ENCODE data around the gene MYOM1. TPM values are rescaled to one million over a fixed set of nuclear protein-coding genes. Genes with fewer than 3 reads are reported as not detected.

MYOM1 gene
- total and polyA plus RNA-seq, 4 donors: 15.8 to 63.8 (median 26.4) TPM

DNA sequence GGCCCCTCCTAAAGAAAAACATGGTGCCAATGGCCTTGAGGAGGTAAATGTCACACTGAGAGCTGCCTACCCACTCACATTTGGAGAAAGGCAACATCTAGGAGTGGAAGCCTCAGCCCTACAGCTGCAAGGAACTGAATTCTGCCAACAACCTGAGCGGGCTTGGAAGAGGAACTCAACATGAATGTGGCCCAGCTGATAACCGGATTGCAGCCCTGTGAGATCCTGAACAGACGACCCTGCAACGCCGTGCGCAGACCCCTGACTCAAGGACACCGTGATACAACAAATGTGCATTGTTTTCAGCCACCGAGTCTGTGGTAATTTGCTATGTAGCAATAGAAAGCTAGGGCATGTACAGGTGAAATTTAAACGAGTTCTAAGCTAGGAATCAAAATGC is 99.4 kb downstream of the MYOM1 start:
- DNase-seq (no peak), ATAC-seq (ENCODE audit: low FRiP score) (no peak)
- Histone ChIP-seq H3K4me1 (ENCODE audit: control insufficient read depth in 1 of 2, insufficient read depth in 2 of 2, low read length in 2 of 2) (no peaks in the 10 kb centered on the region), H3K4me3 (ENCODE audit: low read length in 2 of 2) (no peak overlapping the region), H3K27ac (ENCODE audit: low read depth in 1 of 2, low read length in 2 of 2) (no peak overlapping the region), H3K27me3 (ENCODE audit: control insufficient read depth in 1 of 2, insufficient read depth in 2 of 2, low read length in 1 of 2) (no peaks in the 10 kb centered on the region), H3K9me3 (ENCODE audit: control insufficient read depth, low read length) (no peaks in the 10 kb centered on the region), H3K36me3 (ENCODE audit: control insufficient read depth in 1 of 2, insufficient read depth in 2 of 2, low read length in 1 of 2) (peaks cover 7 to 18% of the 10 kb centered on the region in 2 donors)
- intact Hi-C loops (cut with DNase I): loop anchor here in 1 of 2 donors (10.0 kb wide), 1 partner anchor 46 kb away; no protein-coding TSS in a partner anchor
- 79 to 85% methylated on average over 9 of the region's 9 CpGs for WGBS, 2 donors

GRCh38 chr18:3119401-3120341 is 100.1 kb downstream of the MYOM1 start:
- 95 to 96% methylated on average over 12 of the region's 12 CpGs for WGBS, 2 donors
- Histone ChIP-seq H3K36me3 (ENCODE audit: control insufficient read depth in 1 of 2, insufficient read depth in 2 of 2, low read length in 1 of 2) (peaks cover 7 to 16% of the 10 kb centered on the region in 2 donors), H3K27me3 (ENCODE audit: control insufficient read depth in 1 of 2, insufficient read depth in 2 of 2, low read length in 1 of 2) (no peaks in the 10 kb centered on the region), H3K9me3 (ENCODE audit: control insufficient read depth, low read length) (no peaks in the 10 kb centered on the region), H3K4me1 (ENCODE audit: control insufficient read depth in 1 of 2, insufficient read depth in 2 of 2, low read length in 2 of 2) (no peaks in the 10 kb centered on the region), H3K27ac (ENCODE audit: low read depth in 1 of 2, low read length in 2 of 2) (no peak overlapping the region), H3K4me3 (ENCODE audit: low read length in 2 of 2) (no peak overlapping the region)
- DNase-seq (no peak), ATAC-seq (ENCODE audit: low FRiP score) (no peak)
- intact Hi-C loops (cut with DNase I): loop anchor here in 1 of 2 donors (10.0 kb wide), 1 partner anchor 45 kb away; no protein-coding TSS in a partner anchor

DNA sequence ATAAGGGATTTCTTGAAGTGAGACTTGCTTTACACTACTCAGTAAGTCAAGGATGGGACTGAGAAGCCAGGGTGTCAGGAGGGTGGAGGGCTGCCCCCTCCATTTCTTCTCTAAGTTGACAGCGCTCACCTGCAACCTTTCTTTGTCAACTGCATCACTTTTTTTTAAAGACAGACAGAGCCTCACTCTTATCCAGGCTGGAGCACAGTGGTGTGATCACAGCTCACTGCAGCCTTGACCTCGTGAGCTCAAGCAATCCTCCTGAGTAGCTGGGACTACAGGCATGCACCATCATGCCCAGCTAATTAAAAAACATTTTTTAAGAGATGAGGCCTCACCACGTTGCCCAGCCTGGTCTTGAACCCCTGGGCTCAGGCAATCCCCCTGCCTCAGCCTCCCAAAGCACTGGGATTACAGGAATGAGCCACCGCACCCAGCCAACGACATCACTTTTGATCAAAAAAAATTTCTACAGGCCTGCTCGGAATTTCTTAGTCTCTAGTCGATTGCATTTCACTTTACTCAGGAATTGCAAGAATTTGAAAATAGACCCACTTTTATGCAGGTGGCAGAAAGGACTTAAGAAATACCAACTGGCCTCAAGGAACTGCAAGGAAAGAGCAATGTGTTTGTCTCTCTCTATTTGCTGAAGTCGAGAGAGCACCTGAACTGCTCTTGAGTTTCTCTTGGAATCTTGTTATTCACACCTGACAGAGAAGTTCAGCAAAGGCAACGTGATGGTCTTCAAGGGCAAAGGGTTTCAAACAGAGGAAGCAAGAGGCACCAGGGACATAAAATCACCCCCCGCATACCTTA is 101.4 kb downstream of the MYOM1 start:
- WGBS, 2 donors: 82 to 83% methylated on average over 10 of the region's 10 CpGs
- Histone ChIP-seq H3K4me1 (ENCODE audit: control insufficient read depth in 1 of 2, insufficient read depth in 2 of 2, low read length in 2 of 2) (no peaks in the 10 kb centered on the region), H3K27ac (ENCODE audit: low read depth in 1 of 2, low read length in 2 of 2) (no peak overlapping the region), H3K36me3 (ENCODE audit: control insufficient read depth in 1 of 2, insufficient read depth in 2 of 2, low read length in 1 of 2) (peaks cover 7 to 15% of the 10 kb centered on the region in 2 donors), H3K4me3 (ENCODE audit: low read length in 2 of 2) (no peak overlapping the region), H3K27me3 (ENCODE audit: control insufficient read depth in 1 of 2, insufficient read depth in 2 of 2, low read length in 1 of 2) (no peaks in the 10 kb centered on the region), H3K9me3 (ENCODE audit: control insufficient read depth, low read length) (no peaks in the 10 kb centered on the region)
- intact Hi-C loops (cut with DNase I): no loop called here
- no peak for ATAC-seq (ENCODE audit: low FRiP score)
- no peak for DNase-seq

DNA sequence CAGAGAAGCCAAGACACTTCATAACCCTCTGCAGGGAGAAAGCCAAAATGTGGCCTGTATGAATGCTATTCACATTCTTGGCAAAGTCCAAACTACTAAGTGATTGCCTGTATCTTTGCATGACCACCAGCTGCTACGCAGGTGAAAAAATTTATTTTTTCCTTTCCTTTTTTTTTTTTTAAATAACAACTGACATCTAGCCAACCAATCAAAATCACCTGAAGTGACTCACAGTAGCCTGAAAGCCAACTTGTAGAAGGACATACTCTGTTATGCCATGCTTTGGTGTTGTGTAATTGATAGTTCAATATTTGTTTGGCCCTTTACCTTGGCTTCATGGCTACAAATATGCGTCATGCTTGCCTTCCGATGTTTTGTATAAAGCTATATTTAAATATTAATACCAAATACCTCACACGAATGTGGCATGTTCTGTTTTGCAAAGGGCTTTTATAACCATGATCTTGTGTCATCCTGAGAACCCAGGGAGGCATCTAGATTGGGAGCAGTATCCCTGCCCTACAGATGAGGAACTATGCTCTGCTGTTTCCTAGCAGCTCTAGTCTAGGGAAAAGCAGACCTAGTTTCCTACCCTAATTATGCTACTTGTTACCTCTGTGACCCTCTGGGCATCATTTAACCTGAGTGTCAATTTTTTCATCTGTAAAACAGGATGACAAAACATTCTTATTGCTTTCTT is 102.1 kb downstream of the MYOM1 start:
- H3K27me3 ChIP-seq (ENCODE audit: control insufficient read depth in 1 of 2, insufficient read depth in 2 of 2, low read length in 1 of 2): no peaks in the 10 kb centered on the region
- no peaks in the 10 kb centered on the region for H3K4me1 ChIP-seq (ENCODE audit: control insufficient read depth in 1 of 2, insufficient read depth in 2 of 2, low read length in 2 of 2)
- intact Hi-C loops (cut with DNase I): no loop called here
- no peak overlapping the region for H3K27ac ChIP-seq (ENCODE audit: low read depth in 1 of 2, low read length in 2 of 2)
- DNase-seq (no peak), ATAC-seq (ENCODE audit: low FRiP score) (no peak)
- 86 to 87% methylated on average over 4 of the region's 4 CpGs for WGBS, 2 donors
- no peaks in the 10 kb centered on the region for H3K9me3 ChIP-seq (ENCODE audit: control insufficient read depth, low read length)
- no peak overlapping the region for H3K4me3 ChIP-seq (ENCODE audit: low read length in 2 of 2)
- peaks cover 7 to 15% of the 10 kb centered on the region in 2 donors for H3K36me3 ChIP-seq (ENCODE audit: control insufficient read depth in 1 of 2, insufficient read depth in 2 of 2, low read length in 1 of 2)

- intact Hi-C loops (cut with DNase I): no loop called here
- ATAC-seq (ENCODE audit: low FRiP score): no peak
- no peak overlapping the region for H3K27ac ChIP-seq (ENCODE audit: low read depth in 1 of 2, low read length in 2 of 2)
- no peaks in the 10 kb centered on the region for H3K4me1 ChIP-seq (ENCODE audit: control insufficient read depth in 1 of 2, insufficient read depth in 2 of 2, low read length in 2 of 2)
- DNase-seq: no peak
- H3K9me3 ChIP-seq (ENCODE audit: control insufficient read depth, low read length): no peaks in the 10 kb centered on the region
- peaks cover 7 to 15% of the 10 kb centered on the region in 2 donors for H3K36me3 ChIP-seq (ENCODE audit: control insufficient read depth in 1 of 2, insufficient read depth in 2 of 2, low read length in 1 of 2)
- 89 to 90% methylated on average over 7 of the region's 7 CpGs for WGBS, 2 donors
- no peaks in the 10 kb centered on the region for H3K27me3 ChIP-seq (ENCODE audit: control insufficient read depth in 1 of 2, insufficient read depth in 2 of 2, low read length in 1 of 2)
- H3K4me3 ChIP-seq (ENCODE audit: low read length in 2 of 2): no peak overlapping the region
Measured at GRCh38 chr18:3115447-3116030, 104.2 kb downstream of the MYOM1 start.

- Histone ChIP-seq H3K27ac (ENCODE audit: low read depth in 1 of 2, low read length in 2 of 2) (no peak overlapping the region), H3K36me3 (ENCODE audit: control insufficient read depth in 1 of 2, insufficient read depth in 2 of 2, low read length in 1 of 2) (peaks cover 5 to 15% of the 10 kb centered on the region in 2 donors), H3K27me3 (ENCODE audit: control insufficient read depth in 1 of 2, insufficient read depth in 2 of 2, low read length in 1 of 2) (no peaks in the 10 kb centered on the region), H3K9me3 (ENCODE audit: control insufficient read depth, low read length) (no peaks in the 10 kb centered on the region), H3K4me1 (ENCODE audit: control insufficient read depth in 1 of 2, insufficient read depth in 2 of 2, low read length in 2 of 2) (no peaks in the 10 kb centered on the region), H3K4me3 (ENCODE audit: low read length in 2 of 2) (no peak overlapping the region)
- intact Hi-C loops (cut with DNase I): no loop called here
- ATAC-seq (ENCODE audit: low FRiP score): no peak
- 61 to 68% methylated on average over 3 of the region's 3 CpGs for WGBS, 2 donors
- DNase-seq: no peak
Measured at GRCh38 chr18:3114451-3114850, 105.3 kb downstream of the MYOM1 start.

GRCh38 chr18:3114026-3114425 is 105.7 kb downstream of the MYOM1 start:
- H3K36me3 ChIP-seq (ENCODE audit: control insufficient read depth in 1 of 2, insufficient read depth in 2 of 2, low read length in 1 of 2): peaks cover 5 to 15% of the 10 kb centered on the region in 2 donors
- no peaks in the 10 kb centered on the region for H3K4me1 ChIP-seq (ENCODE audit: control insufficient read depth in 1 of 2, insufficient read depth in 2 of 2, low read length in 2 of 2)
- DNase-seq (no peak), ATAC-seq (ENCODE audit: low FRiP score) (no peak)
- intact Hi-C loops (cut with DNase I): no loop called here
- WGBS, 2 donors: 84 to 85% methylated on average over 8 of the region's 8 CpGs
- H3K4me3 ChIP-seq (ENCODE audit: low read length in 2 of 2): no peak overlapping the region
- no peaks in the 10 kb centered on the region for H3K9me3 ChIP-seq (ENCODE audit: control insufficient read depth, low read length)
- H3K27me3 ChIP-seq (ENCODE audit: control insufficient read depth in 1 of 2, insufficient read depth in 2 of 2, low read length in 1 of 2): no peaks in the 10 kb centered on the region
- no peak overlapping the region for H3K27ac ChIP-seq (ENCODE audit: low read depth in 1 of 2, low read length in 2 of 2)

Measured in aorta (tissue), 5 donors.